Activated CD8-positive, alpha-beta memory T cell treated with anti-CD3 and anti-CD28 coated beads for 24 hours (primary cell): Measurements from ENCODE around the gene CYBRD1.
"Not testable (repeated sequence)": the region's sequence is repeated elsewhere in the genome, so short reads cannot be mapped to it uniquely, and the experiment has no call there.

ENCODE experiments used
- DNase-seq: peaks from one replicate; pipeline ENCODE4 v3.0.0-alpha.2; 2020

Gene CYBRD1

DNA sequence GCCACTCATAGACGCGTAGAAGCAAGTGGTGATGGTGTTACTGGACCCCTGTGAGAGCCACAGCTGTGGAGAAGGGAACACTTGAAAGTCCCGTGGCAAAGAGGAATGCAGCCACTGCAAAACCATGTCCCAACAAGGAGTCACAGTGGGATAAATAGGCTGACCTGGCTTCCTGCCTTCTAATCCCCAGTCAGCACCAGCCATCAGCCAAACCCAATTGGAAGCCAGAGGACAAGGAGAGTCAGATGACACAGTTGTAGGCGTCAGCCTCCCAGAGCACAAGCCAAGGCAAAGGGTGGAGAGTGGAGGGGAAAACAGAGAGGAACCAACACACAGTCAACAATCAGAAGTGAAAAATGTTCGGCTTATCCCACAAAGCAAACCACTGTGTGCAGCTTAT is 5.5 kb upstream of the CYBRD1 start:
- DNase-seq = no peak

DNA sequence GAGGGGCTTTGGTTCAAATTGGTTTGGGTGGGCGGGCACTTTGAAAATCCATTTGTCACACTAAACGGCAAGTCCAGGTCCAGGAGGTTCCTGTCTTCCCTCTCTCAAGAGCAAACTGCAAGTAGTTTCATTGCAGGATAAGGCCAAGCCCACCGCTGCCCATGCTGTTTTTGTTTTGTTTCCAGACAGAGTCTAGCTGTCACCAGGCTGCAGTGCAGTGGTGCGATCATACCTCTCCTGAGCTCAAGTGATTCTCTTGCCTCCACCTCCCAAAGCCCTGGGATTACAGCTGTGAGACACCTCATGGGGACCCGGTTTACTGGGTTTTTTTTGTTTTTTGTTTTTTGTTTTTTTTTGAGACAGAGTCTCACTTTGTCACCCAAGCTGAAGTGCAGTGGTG is 1.8 kb upstream of the CYBRD1 start:
- DNase-seq = no peak

- no peak for DNase-seq
Measured at GRCh38 chr2:171521361-171522051, 768 bp upstream of the CYBRD1 start.

GRCh38 chr2:171522788-171523087 is 464 bp downstream of the CYBRD1 start:
- DNase-seq = no peak

GRCh38 chr2:171523088-171524017 is 1.1 kb downstream of the CYBRD1 start:
- peak; percentile 67 for DNase-seq

- DNase-seq = no peak
Measured at GRCh38 chr2:171524018-171524401, 1.7 kb downstream of the CYBRD1 start.

GRCh38 chr2:171529914-171530313 is 7.6 kb downstream of the CYBRD1 start:
- no peak for DNase-seq

- no peak for DNase-seq
Measured at GRCh38 chr2:171530378-171530777, 8.1 kb downstream of the CYBRD1 start.

- DNase-seq = not testable (repeated sequence)
Measured at GRCh38 chr2:171530859-171531258, 8.6 kb downstream of the CYBRD1 start.

GRCh38 chr2:171531291-171531690 is 9.0 kb downstream of the CYBRD1 start:
- DNase-seq = no peak

GRCh38 chr2:171531836-171532450 is 9.7 kb downstream of the CYBRD1 start:
- no peak for DNase-seq

GRCh38 chr2:171533331-171533730 is 11.1 kb downstream of the CYBRD1 start:
- DNase-seq = no peak

GRCh38 chr2:171535528-171535927 is 13.3 kb downstream of the CYBRD1 start:
- not testable (repeated sequence) for DNase-seq

- DNase-seq = no peak
Measured at GRCh38 chr2:171540437-171540836, 18.2 kb downstream of the CYBRD1 start.

DNA sequence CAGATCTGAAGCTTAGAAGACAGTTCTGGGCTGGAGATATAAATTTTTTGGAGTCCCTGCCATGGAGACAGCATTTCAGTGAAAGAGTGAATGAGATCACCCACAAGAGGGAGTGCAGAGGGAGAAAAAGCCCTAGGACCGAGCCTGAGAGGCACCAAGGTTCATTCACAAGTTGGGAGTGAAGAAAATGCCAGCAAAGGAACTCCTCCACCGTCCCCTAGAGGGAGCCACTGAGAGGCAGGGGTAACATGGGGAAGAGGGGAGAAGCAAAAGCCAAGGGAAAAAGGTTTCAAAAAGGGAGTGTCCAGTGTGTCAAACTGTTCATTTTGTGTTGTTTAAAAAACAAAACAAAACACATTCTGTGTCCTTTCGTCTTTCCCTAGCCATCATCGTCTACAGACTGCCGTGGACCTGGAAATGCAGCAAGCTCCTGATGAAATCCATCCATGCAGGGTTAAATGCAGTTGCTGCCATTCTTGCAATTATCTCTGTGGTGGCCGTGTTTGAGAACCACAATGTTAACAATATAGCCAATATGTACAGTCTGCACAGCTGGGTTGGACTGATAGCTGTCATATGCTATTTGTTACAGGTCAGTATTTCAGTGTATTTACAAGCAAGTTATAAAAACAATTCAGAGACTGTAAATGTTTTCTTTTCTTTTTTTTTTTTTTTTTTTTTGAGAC is 19.1 kb downstream of the CYBRD1 start:
- DNase-seq = no peak

GRCh38 chr2:171545086-171545485 is 22.8 kb downstream of the CYBRD1 start:
- no peak for DNase-seq

DNA sequence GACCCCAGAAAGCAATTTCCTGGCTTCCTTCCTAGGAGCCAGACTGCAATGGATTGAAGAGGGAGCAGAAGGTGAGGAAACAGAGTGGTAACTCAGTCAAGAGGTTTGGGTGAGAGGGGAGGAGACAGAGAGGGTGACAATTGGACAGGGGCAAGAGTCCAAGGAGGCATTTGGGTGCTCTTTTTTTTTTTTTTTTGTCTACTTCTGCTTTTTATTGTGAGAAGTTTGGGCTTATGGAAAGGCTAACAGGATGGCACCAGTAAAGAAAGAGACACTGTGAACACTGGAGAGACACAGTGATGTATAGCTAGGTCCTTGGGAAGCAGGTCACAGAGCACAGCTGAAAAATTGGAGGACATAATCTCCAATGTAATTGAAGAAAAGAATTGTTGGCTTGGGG is 25.0 kb downstream of the CYBRD1 start:
- DNase-seq = no peak

DNA sequence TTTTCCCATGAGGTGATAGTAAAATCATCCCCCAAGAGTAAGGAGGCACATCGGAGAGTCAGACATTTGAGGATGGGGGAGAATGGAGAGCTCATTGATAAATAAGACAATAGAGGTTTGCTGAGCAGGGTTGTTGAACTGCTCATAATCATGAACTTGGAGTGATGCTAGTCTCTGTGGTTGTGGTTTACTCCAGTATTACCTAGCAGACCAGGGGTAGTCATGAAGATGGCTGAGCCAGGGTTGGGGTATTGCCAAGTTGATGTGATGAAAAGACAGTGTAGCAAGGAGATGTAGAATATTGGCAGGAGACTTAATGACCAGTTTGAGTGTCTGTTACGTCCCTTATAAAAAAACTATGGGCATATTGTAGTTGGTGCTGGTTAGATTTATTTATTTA is 25.4 kb downstream of the CYBRD1 start:
- DNase-seq = no peak

GRCh38 chr2:171550613-171551012 is 28.3 kb downstream of the CYBRD1 start:
- no peak for DNase-seq

DNA sequence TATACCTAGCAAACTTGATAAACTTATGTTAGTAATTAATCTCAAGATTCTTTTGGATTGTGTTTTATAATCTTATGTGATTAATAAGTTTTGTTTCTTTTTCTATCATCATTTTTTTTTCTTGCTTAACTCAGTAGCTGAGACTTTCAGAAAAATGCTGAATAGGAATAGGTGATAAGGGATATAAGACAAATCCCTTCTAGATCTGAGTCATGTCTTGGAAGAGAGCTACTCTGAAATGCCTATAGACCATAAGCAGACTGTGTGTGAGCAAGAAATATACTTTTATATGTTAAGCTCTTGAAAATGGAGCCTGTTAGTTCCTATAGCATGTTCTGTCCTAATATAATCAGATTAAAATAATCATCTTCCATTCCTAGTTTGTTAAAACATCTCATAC is 29.6 kb downstream of the CYBRD1 start:
- DNase-seq = no peak

DNA sequence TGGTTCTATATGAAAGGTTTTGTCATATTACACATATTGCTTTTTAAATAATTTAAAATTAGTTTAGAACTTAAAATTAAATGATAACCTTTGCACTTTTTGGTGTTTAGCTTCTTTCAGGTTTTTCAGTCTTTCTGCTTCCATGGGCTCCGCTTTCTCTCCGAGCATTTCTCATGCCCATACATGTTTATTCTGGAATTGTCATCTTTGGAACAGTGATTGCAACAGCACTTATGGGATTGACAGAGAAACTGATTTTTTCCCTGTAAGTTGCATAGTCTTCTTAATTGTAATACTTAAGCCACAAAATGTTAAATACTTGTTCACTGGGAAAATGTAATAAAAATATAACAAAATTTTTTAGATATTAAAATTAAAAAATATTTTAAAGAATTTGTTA is 31.0 kb downstream of the CYBRD1 start:
- DNase-seq = no peak

- DNase-seq = no peak
Measured at GRCh38 chr2:171553858-171554257, 31.6 kb downstream of the CYBRD1 start.

DNA sequence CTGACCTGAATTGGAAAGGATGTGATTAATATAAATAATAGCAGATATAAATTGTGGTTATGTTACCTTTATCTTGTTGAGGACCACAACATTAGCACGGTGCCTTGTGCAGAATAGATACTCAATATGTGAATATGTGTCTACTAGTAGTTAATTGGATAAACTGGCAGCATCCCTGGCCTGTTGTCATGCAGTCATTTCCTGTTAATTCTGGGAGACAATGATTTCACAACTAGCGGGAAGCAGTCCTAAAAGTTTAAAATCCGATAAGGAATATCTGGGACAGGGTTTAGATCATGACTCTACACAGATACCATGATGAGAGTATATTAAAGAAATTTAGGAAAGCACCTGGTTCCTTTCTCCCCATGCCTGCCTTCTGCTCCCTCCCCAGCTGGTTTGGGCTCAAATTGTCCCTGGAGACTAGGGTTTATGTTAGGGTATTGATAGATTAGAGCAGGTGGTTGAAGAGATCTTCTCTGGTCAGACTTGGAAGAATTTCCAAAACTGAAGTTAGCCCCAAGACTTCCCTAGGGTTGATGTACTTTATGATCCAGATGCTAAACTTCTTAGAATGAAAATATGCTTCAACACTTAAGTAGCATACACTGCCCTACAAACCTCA is 32.8 kb downstream of the CYBRD1 start:
- no peak for DNase-seq
